HEK293 (cell line): Measurements from ENCODE around the gene MSH5.
A peak's percentile ranks its signal among the peaks of the same experiment; 100 is the strongest.

Source experiments
- HOXC10 ChIP-seq: sonication (generic); formaldehyde crosslinking; IDR thresholded peaks from 2 replicates; pipeline ENCODE4 v1.8.1; 2023; ENCODE audit warnings: mild to moderate bottlenecking, missing genetic modification reagents
- KLF1 ChIP-seq: fragments of 450-650 bp; formaldehyde crosslinking; IDR thresholded peaks from 2 replicates; pipeline ENCODE4 v1.5.1; 2016; ENCODE audit warnings: missing biosample characterization, missing genetic modification characterization
- KLF7 ChIP-seq: fragments of 450-650 bp; formaldehyde crosslinking; IDR thresholded peaks from 2 replicates; pipeline ENCODE4 v1.5.1; 2016; ENCODE audit warnings: missing biosample characterization, missing genetic modification characterization, borderline replicate concordance
- OVOL3 ChIP-seq: fragments of 450-650 bp; formaldehyde crosslinking; IDR thresholded peaks from 2 replicates; pipeline ENCODE4 v1.5.1; 2016; ENCODE audit warnings: missing biosample characterization, missing genetic modification characterization
- PRDM1 ChIP-seq: fragments of 450-650 bp; formaldehyde crosslinking; IDR thresholded peaks from 2 replicates; pipeline ENCODE4; 2016; ENCODE audit warnings: missing biosample characterization, missing genetic modification characterization
- SP2 ChIP-seq: fragments of 450-650 bp; formaldehyde crosslinking; IDR thresholded peaks from 2 replicates; pipeline ENCODE4 v1.5.1; 2016; ENCODE audit warnings: missing biosample characterization, missing genetic modification characterization
- SP7 ChIP-seq: fragments of 450-650 bp; formaldehyde crosslinking; IDR thresholded peaks from 2 replicates; pipeline ENCODE4 v1.5.1; 2016; ENCODE audit warnings: missing biosample characterization, missing genetic modification characterization
- ZBTB11 ChIP-seq: fragments of 450-650 bp; formaldehyde crosslinking; conservative IDR thresholded peaks from 2 replicates; pipeline ENCODE4 v1.5.1; 2016; ENCODE audit warnings: low read depth, missing biosample characterization, missing genetic modification characterization
- ZBTB17 ChIP-seq: fragments of 450-650 bp; formaldehyde crosslinking; IDR thresholded peaks from 2 replicates; pipeline ENCODE4 v1.5.1; 2016; ENCODE audit warnings: missing biosample characterization, missing genetic modification characterization
- ZFP37 ChIP-seq: fragments of 450-650 bp; formaldehyde crosslinking; IDR thresholded peaks from 2 replicates; pipeline ENCODE4 v1.5.1; 2016; ENCODE audit warnings: missing biosample characterization, missing genetic modification characterization
- ZFP69B ChIP-seq: fragments of 450-650 bp; formaldehyde crosslinking; IDR thresholded peaks from 2 replicates; pipeline ENCODE4 v1.5.1; 2016; ENCODE audit warnings: missing biosample characterization, missing genetic modification characterization
- ZNF10 ChIP-seq: fragments of 450-650 bp; formaldehyde crosslinking; IDR thresholded peaks from 2 replicates; pipeline ENCODE4 v1.5.1; 2017; ENCODE audit warnings: missing biosample characterization, missing genetic modification characterization
- ZNF114 ChIP-seq: fragments of 450-650 bp; formaldehyde crosslinking; IDR thresholded peaks from 2 replicates; pipeline ENCODE4 v1.5.0; 2017; ENCODE audit warnings: missing biosample characterization, missing genetic modification characterization
- ZNF133 ChIP-seq: fragments of 450-650 bp; formaldehyde crosslinking; IDR thresholded peaks from 2 replicates; pipeline ENCODE4 v1.5.1; 2016; ENCODE audit warnings: missing biosample characterization, missing genetic modification characterization
- ZNF214 ChIP-seq: fragments of 450-650 bp; formaldehyde crosslinking; IDR thresholded peaks from 2 replicates; pipeline ENCODE4 v1.5.1; 2017; ENCODE audit warnings: missing biosample characterization, mild to moderate bottlenecking, missing genetic modification characterization, borderline replicate concordance
- ZNF37A ChIP-seq: fragments of 450-650 bp; IDR thresholded peaks from 2 replicates; pipeline ENCODE4 v1.5.1; 2018; ENCODE audit warnings: missing biosample characterization, missing genetic modification characterization
- ZNF423 ChIP-seq: fragments of 450-650 bp; formaldehyde crosslinking; IDR thresholded peaks from 2 replicates; pipeline ENCODE4 v1.5.1; 2016; ENCODE audit warnings: missing biosample characterization, missing genetic modification characterization
- ZNF501 ChIP-seq: fragments of 450-650 bp; formaldehyde crosslinking; IDR thresholded peaks from 2 replicates; pipeline ENCODE4 v1.5.1; 2016; ENCODE audit warnings: missing biosample characterization, missing genetic modification characterization
- ZNF596 ChIP-seq: fragments of 450-650 bp; IDR thresholded peaks from 2 replicates; pipeline ENCODE4 v1.5.0; 2018; ENCODE audit warnings: missing biosample characterization, mild to moderate bottlenecking, missing genetic modification characterization, moderate library complexity
- ZNF610 ChIP-seq: fragments of 450-650 bp; formaldehyde crosslinking; IDR thresholded peaks from 2 replicates; pipeline ENCODE4 v1.5.1; 2016; ENCODE audit warnings: missing biosample characterization, missing genetic modification characterization, borderline replicate concordance
- ZNF623 ChIP-seq: fragments of 450-650 bp; formaldehyde crosslinking; IDR thresholded peaks from 2 replicates; pipeline ENCODE4 v1.5.1; 2016; ENCODE audit warnings: missing biosample characterization, missing genetic modification characterization
- ZNF624 ChIP-seq: fragments of 450-650 bp; formaldehyde crosslinking; IDR thresholded peaks from 2 replicates; pipeline ENCODE4 v1.5.1; 2017; ENCODE audit warnings: missing biosample characterization, missing genetic modification characterization
- ZNF701 ChIP-seq: fragments of 450-650 bp; formaldehyde crosslinking; IDR thresholded peaks from 2 replicates; pipeline ENCODE4 v1.5.1; 2016; ENCODE audit warnings: missing biosample characterization, missing genetic modification characterization
- ZNF777 ChIP-seq: fragments of 450-650 bp; formaldehyde crosslinking; IDR thresholded peaks from 2 replicates; pipeline ENCODE4 v1.5.1; 2017; ENCODE audit warnings: missing biosample characterization, missing genetic modification characterization, borderline replicate concordance
- ZNF830 ChIP-seq: fragments of 450-650 bp; IDR thresholded peaks from 2 replicates; pipeline ENCODE4 v1.5.0; 2018; ENCODE audit warnings: missing biosample characterization, missing genetic modification characterization, low read depth, mild to moderate bottlenecking, moderate library complexity
- TF ChIP-seq, protein P1 (sequence below): fragments of 450-650 bp; formaldehyde crosslinking; IDR thresholded peaks from 2 replicates; pipeline ENCODE4 v1.5.1; 2016; ENCODE audit warnings: missing biosample characterization, missing genetic modification characterization
- TF ChIP-seq, protein P2 (sequence below): fragments of 450-650 bp; formaldehyde crosslinking; IDR thresholded peaks from 2 replicates; pipeline ENCODE4 v1.5.1; 2017; ENCODE audit warnings: missing biosample characterization, missing genetic modification characterization
- TF ChIP-seq, protein P3 (sequence below): fragments of 450-650 bp; formaldehyde crosslinking; IDR thresholded peaks from 2 replicates; pipeline ENCODE4 v1.5.1; 2016; ENCODE audit warnings: missing biosample characterization, missing genetic modification characterization
- TF ChIP-seq, protein P4 (sequence below): fragments of 450-650 bp; formaldehyde crosslinking; IDR thresholded peaks from 2 replicates; pipeline ENCODE4 v1.5.1; 2016; ENCODE audit warnings: missing biosample characterization, missing genetic modification characterization

Gene MSH5

DNA sequence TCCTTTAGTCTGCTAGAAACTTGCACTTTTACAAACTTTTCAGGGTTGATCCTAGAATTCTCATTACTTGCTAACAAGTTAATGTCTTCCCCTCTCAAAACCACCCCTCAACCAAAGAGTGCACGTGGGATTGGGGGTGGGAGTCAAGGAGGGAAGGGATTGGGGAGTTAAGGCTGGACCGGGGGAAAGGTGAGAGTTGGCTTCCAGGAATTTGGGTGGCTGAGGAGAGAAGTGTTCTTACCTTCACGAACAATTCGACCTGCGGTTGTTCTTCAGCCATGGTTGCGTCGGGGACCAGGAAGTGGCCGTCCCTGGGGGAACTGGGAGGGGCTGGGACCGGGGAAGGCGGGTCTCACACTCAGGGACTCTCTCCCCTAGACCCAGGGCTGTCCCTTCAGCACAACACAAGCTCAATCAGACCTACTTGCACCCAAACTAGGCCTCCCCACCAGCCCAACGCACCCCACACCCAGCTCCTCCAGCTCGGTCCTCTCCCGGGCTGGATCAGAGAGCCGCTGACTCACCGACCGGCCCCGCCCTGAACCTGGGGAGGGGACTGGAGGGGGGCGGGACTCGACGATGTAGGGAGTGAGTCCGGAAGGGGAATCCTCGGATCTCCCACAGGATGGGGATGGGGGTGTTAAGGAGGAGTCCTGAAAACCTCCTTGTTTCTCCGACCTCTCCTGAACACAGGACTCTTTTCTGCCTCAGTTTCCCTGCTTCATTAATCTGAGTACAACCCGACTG lies 3.6 kb upstream of the MSH5 start, which contains the start of gene CLIC1 (continued):
- peak; percentile 27; the same call in 1 of the 2 replicates for TF ChIP-seq ZFP69B (tag by site-specific recombination)
- TF ChIP-seq ZNF777 (tag by site-specific recombination) = no peak
- no peak for TF ChIP-seq OVOL3 (tag by site-specific recombination)
- no peak for TF ChIP-seq ZNF596
- TF ChIP-seq ZNF114 (tag by site-specific recombination) = no peak
- TF ChIP-seq, protein P1, sequence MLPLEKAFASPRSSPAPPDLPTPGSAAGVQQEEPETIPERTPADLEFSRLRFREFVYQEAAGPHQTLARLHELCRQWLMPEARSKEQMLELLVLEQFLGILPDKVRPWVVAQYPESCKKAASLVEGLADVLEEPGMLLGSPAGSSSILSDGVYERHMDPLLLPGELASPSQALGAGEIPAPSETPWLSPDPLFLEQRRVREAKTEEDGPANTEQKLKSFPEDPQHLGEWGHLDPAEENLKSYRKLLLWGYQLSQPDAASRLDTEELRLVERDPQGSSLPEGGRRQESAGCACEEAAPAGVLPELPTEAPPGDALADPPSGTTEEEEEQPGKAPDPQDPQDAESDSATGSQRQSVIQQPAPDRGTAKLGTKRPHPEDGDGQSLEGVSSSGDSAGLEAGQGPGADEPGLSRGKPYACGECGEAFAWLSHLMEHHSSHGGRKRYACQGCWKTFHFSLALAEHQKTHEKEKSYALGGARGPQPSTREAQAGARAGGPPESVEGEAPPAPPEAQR = no peak; the same call in 1 of the 2 replicates
- peak; percentile 74; the same call in 1 of the 2 replicates for TF ChIP-seq KLF7
- TF ChIP-seq ZNF830 = no peak
- TF ChIP-seq HOXC10 (CRISPR knock-in tag) = no peak
- TF ChIP-seq, protein P2, sequence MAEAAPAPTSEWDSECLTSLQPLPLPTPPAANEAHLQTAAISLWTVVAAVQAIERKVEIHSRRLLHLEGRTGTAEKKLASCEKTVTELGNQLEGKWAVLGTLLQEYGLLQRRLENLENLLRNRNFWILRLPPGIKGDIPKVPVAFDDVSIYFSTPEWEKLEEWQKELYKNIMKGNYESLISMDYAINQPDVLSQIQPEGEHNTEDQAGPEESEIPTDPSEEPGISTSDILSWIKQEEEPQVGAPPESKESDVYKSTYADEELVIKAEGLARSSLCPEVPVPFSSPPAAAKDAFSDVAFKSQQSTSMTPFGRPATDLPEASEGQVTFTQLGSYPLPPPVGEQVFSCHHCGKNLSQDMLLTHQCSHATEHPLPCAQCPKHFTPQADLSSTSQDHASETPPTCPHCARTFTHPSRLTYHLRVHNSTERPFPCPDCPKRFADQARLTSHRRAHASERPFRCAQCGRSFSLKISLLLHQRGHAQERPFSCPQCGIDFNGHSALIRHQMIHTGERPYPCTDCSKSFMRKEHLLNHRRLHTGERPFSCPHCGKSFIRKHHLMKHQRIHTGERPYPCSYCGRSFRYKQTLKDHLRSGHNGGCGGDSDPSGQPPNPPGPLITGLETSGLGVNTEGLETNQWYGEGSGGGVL = peak; percentile 87
- peak; percentile 94 for TF ChIP-seq ZBTB17 (tag by site-specific recombination)
- no peak for TF ChIP-seq ZNF133 (tag by site-specific recombination)
- TF ChIP-seq KLF1 (tag by site-specific recombination) = peak; percentile 89
- no peak for TF ChIP-seq ZNF701 (tag by site-specific recombination)
- TF ChIP-seq ZNF37A (tag by site-specific recombination) = no peak
- no peak for TF ChIP-seq ZNF214 (tag by site-specific recombination)
- TF ChIP-seq, protein P3, sequence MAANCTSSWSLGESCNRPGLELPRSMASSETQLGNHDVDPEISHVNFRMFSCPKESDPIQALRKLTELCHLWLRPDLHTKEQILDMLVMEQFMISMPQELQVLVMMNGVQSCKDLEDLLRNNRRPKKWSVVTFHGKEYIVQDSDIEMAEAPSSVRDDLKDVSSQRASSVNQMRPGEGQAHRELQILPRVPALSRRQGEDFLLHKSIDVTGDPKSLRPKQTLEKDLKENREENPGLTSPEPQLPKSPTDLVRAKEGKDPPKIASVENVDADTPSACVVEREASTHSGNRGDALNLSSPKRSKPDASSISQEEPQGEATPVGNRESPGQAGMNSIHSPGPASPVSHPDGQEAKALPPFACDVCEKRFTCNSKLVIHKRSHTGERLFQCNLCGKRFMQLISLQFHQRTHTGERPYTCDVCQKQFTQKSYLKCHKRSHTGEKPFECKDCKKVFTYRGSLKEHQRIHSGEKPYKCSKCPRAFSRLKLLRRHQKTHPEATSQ (tag by site-specific recombination) = peak; percentile 76; the same call in 1 of the 2 replicates
- TF ChIP-seq ZNF610 (tag by site-specific recombination) = no peak
- no peak for TF ChIP-seq ZNF624 (tag by site-specific recombination)
- no peak for TF ChIP-seq ZNF10 (tag by site-specific recombination)
- TF ChIP-seq ZNF423 = 0 out of 2 replicates have a peak, but pooled peaks have one; percentile 23
- peak; percentile 68 for TF ChIP-seq ZBTB11 (tag by site-specific recombination)
- TF ChIP-seq ZFP37 = 0 out of 2 replicates have a peak, but pooled peaks have one; percentile 50
- TF ChIP-seq SP7 (tag by site-specific recombination) = peak; percentile 55; the same call in 1 of the 2 replicates
- no peak for TF ChIP-seq ZNF623 (tag by site-specific recombination)
- no peak for TF ChIP-seq PRDM1 (tag by site-specific recombination)
- TF ChIP-seq, protein P4, sequence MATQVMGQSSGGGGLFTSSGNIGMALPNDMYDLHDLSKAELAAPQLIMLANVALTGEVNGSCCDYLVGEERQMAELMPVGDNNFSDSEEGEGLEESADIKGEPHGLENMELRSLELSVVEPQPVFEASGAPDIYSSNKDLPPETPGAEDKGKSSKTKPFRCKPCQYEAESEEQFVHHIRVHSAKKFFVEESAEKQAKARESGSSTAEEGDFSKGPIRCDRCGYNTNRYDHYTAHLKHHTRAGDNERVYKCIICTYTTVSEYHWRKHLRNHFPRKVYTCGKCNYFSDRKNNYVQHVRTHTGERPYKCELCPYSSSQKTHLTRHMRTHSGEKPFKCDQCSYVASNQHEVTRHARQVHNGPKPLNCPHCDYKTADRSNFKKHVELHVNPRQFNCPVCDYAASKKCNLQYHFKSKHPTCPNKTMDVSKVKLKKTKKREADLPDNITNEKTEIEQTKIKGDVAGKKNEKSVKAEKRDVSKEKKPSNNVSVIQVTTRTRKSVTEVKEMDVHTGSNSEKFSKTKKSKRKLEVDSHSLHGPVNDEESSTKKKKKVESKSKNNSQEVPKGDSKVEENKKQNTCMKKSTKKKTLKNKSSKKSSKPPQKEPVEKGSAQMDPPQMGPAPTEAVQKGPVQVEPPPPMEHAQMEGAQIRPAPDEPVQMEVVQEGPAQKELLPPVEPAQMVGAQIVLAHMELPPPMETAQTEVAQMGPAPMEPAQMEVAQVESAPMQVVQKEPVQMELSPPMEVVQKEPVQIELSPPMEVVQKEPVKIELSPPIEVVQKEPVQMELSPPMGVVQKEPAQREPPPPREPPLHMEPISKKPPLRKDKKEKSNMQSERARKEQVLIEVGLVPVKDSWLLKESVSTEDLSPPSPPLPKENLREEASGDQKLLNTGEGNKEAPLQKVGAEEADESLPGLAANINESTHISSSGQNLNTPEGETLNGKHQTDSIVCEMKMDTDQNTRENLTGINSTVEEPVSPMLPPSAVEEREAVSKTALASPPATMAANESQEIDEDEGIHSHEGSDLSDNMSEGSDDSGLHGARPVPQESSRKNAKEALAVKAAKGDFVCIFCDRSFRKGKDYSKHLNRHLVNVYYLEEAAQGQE (tag by site-specific recombination) = 0 out of 2 replicates have a peak, but pooled peaks have one; percentile 32
- peak; percentile 44; the same call in 1 of the 2 replicates for TF ChIP-seq ZNF501
- TF ChIP-seq SP2 (tag by site-specific recombination) = peak; percentile 96
